Adrenal gland (tissue), 12 donors: ENCODE results near the gene CRADD. TPM values are rescaled to one million over a fixed set of nuclear protein-coding genes. Genes with fewer than 3 reads are reported as not detected.
A peak's percentile ranks its signal among the peaks of the same experiment; 100 is the strongest.

Source experiments
- DNase-seq, 7 donors: peaks; one replicate each; pipeline ENCODE4 v3.0.0-alpha.2; 2019 to 2020
- H3K27ac ChIP-seq, 5 donors: fragments of 200-600 bp; sonication (generic) in 4 of 5; 1 replicate in 3 of 5; 2 replicates in 2 of 5; pipeline versions ENCODE4 v1.5.1 to v1.8.0; 2016 to 2020; ENCODE audit warnings: mild to moderate bottlenecking in 1 of 5
- H3K27me3 ChIP-seq: fragments of 200-600 bp; 2 replicates; pipeline ENCODE4 v1.8.0; 2021
- H3K36me3 ChIP-seq, 2 donors: fragments of 200-600 bp; replicated peaks in 1 of 2; 1 replicate in 1 of 2; 2 replicates in 1 of 2; pipeline versions ENCODE4 v1.5.1 to v1.8.0; 2018 to 2022
- H3K4me1 ChIP-seq, 2 donors: fragments of 200-600 bp; replicated peaks in 1 of 2; 1 replicate in 1 of 2; 2 replicates in 1 of 2; pipeline versions ENCODE4 v1.5.1 to v1.8.0; 2018 to 2021
- H3K4me3 ChIP-seq, 4 donors: fragments of 200-600 bp; sonication (generic) in 3 of 4; one replicate each; pipeline ENCODE4 v1.5.1; 2016 to 2018
- H3K9me3 ChIP-seq, 3 donors: fragments of 200-600 bp; sonication (generic) in 1 of 3; replicated peaks in 1 of 3; 1 replicate in 2 of 3; 2 replicates in 1 of 3; pipeline versions ENCODE4 v1.5.1 to v1.8.0; 2016 to 2021
- POLR2A ChIP-seq, 2 donors: fragments of 450-650 bp; IDR thresholded peaks; one replicate each; pipeline ENCODE4 v1.6.1; 2017; ENCODE audit warnings: antibody characterized with exemption in 2 of 2, mild to moderate bottlenecking in 2 of 2, moderate library complexity in 1 of 2
- WGBS, 4 donors: extraction: QIAGEN DNeasy Blood & Tissue Kit in 2 of 4; methylation state at CpG; one replicate each; pipeline versions ENCODE4 v1.1.5 to v1.1.7; 2013 to 2017; 5-methylcytosine and 5-hydroxymethylcytosine counted together
- intact Hi-C, 2 donors: fragments of 100-400 bp; cut with DNase I; formaldehyde crosslinking; loops; one replicate each; pipeline versions ENCODE4 v1.14.1 to v1.15.0; 2022 to 2023
- polyA plus RNA-seq, 3 donors: library from polyadenylated mRNA; stranded (reverse); fragments of 200-250 nt in 2 of 3; fragments of 350-450 nt in 1 of 3; fragmentation: Illumina TruSeq in 1 of 3; extraction: RNeasy Lipid Tissue Mini Kit (QIAGEN cat#74804) in 1 of 3; gene quantifications; one replicate each; pipeline ENCODE4 v1.2.3, GENCODE V29; 2013 to 2014
- total RNA-seq, 9 donors: library from RNA; depleted of rRNA in 4 of 9; stranded (reverse); fragments of >200 nt in 4 of 9; fragments of 120-200 nt in 1 of 9; fragmentation: NEBNext Ultra II Directional in 1 of 9; extraction: Animal tissue kit (Norgen Biotek cat#: 25700) in 1 of 9; gene quantifications; one replicate each; pipeline versions ENCODE4 v1.1.0 to v1.2.4, GENCODE V29; 2013 to 2023
- TF ChIP-seq, protein P1 (sequence below), 6 experiments: fragments of 450-650 bp in 4 of 6; fragments of 200-600 bp in 2 of 6; sonication (generic) in 1 of 6; IDR thresholded peaks; 1 replicate in 5 of 6; 2 replicates in 1 of 6; pipeline versions ENCODE4 v1.5.1 to v1.8.0; 2016 to 2021; ENCODE audit warnings: antibody characterized with exemption in 6 of 6, mild to moderate bottlenecking in 2 of 6, moderate library complexity in 1 of 6
- donor health status: healthy with polysubstance abuse.
- donor health status: Bipolar disorder and iron deficiency.
- donor health status: DM: yes; HTN: yes; CAD: no.
- donor health status: DM: no; HTN: no; CAD: no.
- donor health status: DM: no; HTN: no; CAD: no.
- donor health status: DM: yes; HTN: yes; CAD: no.

Gene CRADD
- total and polyA plus RNA-seq, 12 donors, result 7.3 to 70.1 (median 35.8) TPM

DNA sequence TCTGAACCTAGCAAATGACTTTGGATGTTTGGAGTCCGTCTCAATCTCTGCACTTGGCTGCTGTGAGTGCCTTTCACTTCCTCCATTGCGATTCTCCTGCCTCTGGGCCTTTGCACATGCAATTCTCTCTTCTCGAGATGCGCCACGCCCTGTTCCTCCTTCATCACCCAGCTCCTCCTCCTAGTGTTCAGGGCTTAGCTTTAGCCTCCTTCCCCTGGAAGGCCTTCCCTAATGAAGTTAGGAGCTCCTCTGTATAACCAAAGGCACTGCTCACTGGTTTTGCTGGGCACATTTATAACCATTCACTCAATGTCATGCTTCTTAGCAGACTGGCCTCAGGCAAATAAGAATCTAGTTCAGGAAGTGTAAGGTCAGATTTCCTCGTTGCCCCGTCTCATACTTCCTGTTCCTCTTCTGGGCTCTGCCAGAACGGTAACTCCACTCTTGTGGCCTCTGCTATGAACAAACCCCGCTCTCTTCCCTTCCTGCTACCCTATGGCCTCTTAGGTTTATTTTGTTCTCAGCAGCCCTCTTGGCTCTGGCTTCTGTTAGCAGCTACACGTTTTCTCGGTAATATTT lies 171.4 kb downstream of the CRADD start:
- WGBS, 4 donors, result 56 to 64% (median 63%) methylated on average over 11 of the region's 11 CpGs
- Histone ChIP-seq H3K27ac (peak overlapping the region in 2 of 5 donors; percentile 52 to 58), H3K4me1 (peaks cover 12 to 26% of the 10 kb centered on the region in 2 donors), H3K4me3 (no peak overlapping the region), H3K36me3 (no peaks in the 10 kb centered on the region), H3K27me3 (no peaks in the 10 kb centered on the region), H3K9me3 (no peaks in the 10 kb centered on the region)
- intact Hi-C loops, result no loop called here
- peak in 3 of 7 donors; percentile 29 to 40 (median 29) for DNase-seq
- TF ChIP-seq, protein P1, sequence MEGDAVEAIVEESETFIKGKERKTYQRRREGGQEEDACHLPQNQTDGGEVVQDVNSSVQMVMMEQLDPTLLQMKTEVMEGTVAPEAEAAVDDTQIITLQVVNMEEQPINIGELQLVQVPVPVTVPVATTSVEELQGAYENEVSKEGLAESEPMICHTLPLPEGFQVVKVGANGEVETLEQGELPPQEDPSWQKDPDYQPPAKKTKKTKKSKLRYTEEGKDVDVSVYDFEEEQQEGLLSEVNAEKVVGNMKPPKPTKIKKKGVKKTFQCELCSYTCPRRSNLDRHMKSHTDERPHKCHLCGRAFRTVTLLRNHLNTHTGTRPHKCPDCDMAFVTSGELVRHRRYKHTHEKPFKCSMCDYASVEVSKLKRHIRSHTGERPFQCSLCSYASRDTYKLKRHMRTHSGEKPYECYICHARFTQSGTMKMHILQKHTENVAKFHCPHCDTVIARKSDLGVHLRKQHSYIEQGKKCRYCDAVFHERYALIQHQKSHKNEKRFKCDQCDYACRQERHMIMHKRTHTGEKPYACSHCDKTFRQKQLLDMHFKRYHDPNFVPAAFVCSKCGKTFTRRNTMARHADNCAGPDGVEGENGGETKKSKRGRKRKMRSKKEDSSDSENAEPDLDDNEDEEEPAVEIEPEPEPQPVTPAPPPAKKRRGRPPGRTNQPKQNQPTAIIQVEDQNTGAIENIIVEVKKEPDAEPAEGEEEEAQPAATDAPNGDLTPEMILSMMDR (IDR thresholded peaks at IDR 0.05), result no peak
- no peak for TF ChIP-seq POLR2A (IDR thresholded peaks at IDR 0.05)

DNA sequence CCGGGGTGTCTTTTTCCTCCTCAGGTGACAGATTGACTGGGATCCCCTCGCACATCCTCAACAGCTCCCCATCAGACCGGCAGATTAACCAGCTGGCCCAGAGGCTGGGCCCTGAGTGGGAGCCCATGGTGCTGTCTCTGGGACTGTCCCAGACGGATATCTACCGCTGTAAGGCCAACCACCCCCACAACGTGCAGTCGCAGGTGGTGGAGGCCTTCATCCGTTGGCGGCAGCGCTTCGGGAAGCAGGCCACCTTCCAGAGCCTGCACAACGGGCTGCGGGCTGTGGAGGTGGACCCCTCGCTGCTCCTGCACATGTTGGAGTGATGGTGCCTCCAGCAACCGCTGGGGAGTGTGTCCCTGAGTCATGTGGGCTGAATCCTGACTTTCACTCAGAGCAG lies 172.8 kb downstream of the CRADD start:
- H3K27me3 ChIP-seq, result no peaks in the 10 kb centered on the region
- DNase-seq, result no peak
- H3K4me3 ChIP-seq, result no peak overlapping the region
- peaks cover 4 to 14% of the 10 kb centered on the region in 2 donors for H3K4me1 ChIP-seq
- H3K9me3 ChIP-seq, result no peaks in the 10 kb centered on the region
- H3K27ac ChIP-seq, result no peak overlapping the region
- 95 to 98% (median 97%) methylated on average over 10 to 15 of the region's 15 CpGs for WGBS, 4 donors
- intact Hi-C loops, result no loop called here
- no peaks in the 10 kb centered on the region for H3K36me3 ChIP-seq
- TF ChIP-seq POLR2A (IDR thresholded peaks at IDR 0.05), result no peak
- TF ChIP-seq, protein P1 (IDR thresholded peaks at IDR 0.05), result no peak

DNA sequence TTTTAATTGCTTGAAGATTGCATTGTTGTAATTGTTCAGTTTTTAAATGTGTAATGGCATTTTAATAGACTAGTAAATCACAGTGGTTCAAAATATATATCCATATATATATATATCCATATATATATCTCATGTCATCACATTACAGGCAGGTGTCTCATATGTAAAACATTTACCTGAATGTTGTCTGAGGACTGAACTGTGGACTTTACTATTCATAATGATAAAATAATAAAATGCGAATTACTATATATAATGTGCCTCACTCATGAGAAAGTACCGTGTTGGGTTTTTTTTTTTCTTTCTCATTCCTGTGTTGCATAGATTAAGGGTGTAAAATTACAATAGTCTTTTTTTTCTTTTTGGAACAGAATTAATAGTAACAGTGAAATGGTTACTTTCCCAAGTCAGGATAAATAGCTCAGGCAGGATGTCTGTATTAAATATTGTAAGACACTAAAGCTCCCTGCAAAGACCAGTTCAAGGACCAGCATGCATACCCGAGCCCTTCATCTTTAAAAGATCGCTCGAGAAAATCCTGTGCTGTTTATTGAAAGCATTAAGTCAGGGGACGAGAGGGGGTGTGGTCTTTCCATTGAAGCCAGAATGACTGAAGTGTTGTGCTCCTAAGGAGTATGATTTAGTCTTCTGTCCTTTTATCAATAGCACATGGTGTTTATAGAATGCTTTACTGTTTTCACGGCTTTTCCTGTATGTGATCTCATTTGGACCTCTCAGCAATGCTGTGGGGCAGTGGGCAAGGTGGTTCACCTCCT lies 173.5 kb downstream of the CRADD start:
- no peaks in the 10 kb centered on the region for H3K27me3 ChIP-seq
- TF ChIP-seq, protein P1 (IDR thresholded peaks at IDR 0.05), result no peak
- no peak for TF ChIP-seq POLR2A (IDR thresholded peaks at IDR 0.05)
- H3K27ac ChIP-seq, result no peak overlapping the region
- no peaks in the 10 kb centered on the region for H3K9me3 ChIP-seq
- no peaks in the 10 kb centered on the region for H3K36me3 ChIP-seq
- no peak for DNase-seq
- peaks cover 4 to 13% of the 10 kb centered on the region in 2 donors for H3K4me1 ChIP-seq
- intact Hi-C loops, result no loop called here
- 92 to 97% (median 95%) methylated on average over 7 of the region's 7 CpGs for WGBS, 4 donors
- no peak overlapping the region for H3K4me3 ChIP-seq

DNA sequence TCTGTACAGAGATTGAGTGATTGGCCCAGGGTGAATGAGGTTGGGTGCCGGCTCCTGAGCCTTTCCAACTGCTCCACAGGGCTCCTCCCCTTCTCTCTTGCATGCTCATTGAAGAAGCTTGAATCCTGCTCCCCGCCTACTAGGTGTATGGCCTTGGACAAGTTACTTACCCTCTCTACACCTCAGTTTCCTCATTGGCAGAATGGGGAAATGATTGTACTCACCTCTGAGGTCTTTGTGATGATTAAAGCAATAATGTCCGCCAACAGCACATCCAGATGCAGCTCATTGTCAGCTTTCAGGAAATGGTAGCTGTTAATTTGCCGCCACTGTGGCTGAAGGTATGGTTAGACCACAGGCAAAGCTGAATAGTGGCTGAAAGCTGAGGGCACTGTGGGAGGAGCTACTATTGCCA lies 174.1 kb downstream of the CRADD start:
- no peak for TF ChIP-seq POLR2A (IDR thresholded peaks at IDR 0.05)
- TF ChIP-seq, protein P1 (IDR thresholded peaks at IDR 0.05), result no peak
- 83 to 90% (median 88%) methylated on average over 4 of the region's 4 CpGs for WGBS, 4 donors

More for the DNA sequence above, 174.1 kb downstream of the CRADD start:
- Histone ChIP-seq H3K36me3 (no peaks in the 10 kb centered on the region), H3K4me3 (no peak overlapping the region), H3K27me3 (no peaks in the 10 kb centered on the region), H3K9me3 (no peaks in the 10 kb centered on the region), H3K27ac (no peak overlapping the region), H3K4me1 (peaks cover 4 to 13% of the 10 kb centered on the region in 2 donors)
- no peak for DNase-seq
- intact Hi-C loops, result no loop called here
